Panc1 (cell line): ENCODE measurements around the gene ARF1.

Experiments
- CTCF ChIP-seq: fragments of 450-650 bp; IDR thresholded peaks from 2 replicates; pipeline ENCODE4 v1.5.1; 2017; ENCODE audit warnings: mild to moderate bottlenecking
- POLR2AphosphoS5 ChIP-seq: IDR thresholded peaks from 2 replicates; pipeline ENCODE4 v1.6.1; 2012; ENCODE audit warnings: mild to moderate bottlenecking, low read depth, low read length, moderate library complexity
- REST ChIP-seq, 2 experiments: IDR thresholded peaks; 2 replicates each; pipeline ENCODE4 v1.6.1; 2011 to 2012; ENCODE audit warnings: low read depth in 2 of 2, control low read depth in 1 of 2, low read length in 1 of 2, mild to moderate bottlenecking in 1 of 2, moderate library complexity in 1 of 2; ENCODE audit not compliant: insufficient read depth in 1 of 2
- TCF7L2 ChIP-seq: IDR thresholded peaks from 2 replicates; pipeline ENCODE4 v1.6.1; 2011; ENCODE audit warnings: mild to moderate bottlenecking, low read depth, low read length, inconsistent platforms

GRCh38 chr1:228118040-228118439 is 35.5 kb downstream of the ARF1 start:
- TF ChIP-seq REST (IDR thresholded peaks at IDR 0.05; ENCODE audit: insufficient read depth in 1 of 2, low read depth in 2 of 2, low read length in 1 of 2) (no peak), CTCF (no peak), POLR2AphosphoS5 (no peak), TCF7L2 (no peak)
